Esophagus muscularis mucosa (tissue), 4 donors: Measurements from ENCODE around the gene NPAS3.

Source experiments
- CTCF ChIP-seq, 3 experiments: fragments of 200-600 bp in 2 of 3; fragments of 450-650 bp in 1 of 3; sonication (generic) in 2 of 3; IDR thresholded peaks; one replicate each; pipeline ENCODE4 v1.5.1; 2017 to 2019; ENCODE audit warnings: antibody characterized with exemption in 3 of 3, mild to moderate bottlenecking in 2 of 3, moderate library complexity in 1 of 3
- EP300 ChIP-seq: sonication (generic); formaldehyde crosslinking; IDR thresholded peaks from one replicate; pipeline ENCODE4 v1.6.1; 2017; ENCODE audit warnings: antibody characterized with exemption
- POLR2A ChIP-seq: fragments of 450-650 bp; IDR thresholded peaks from one replicate; pipeline ENCODE4 v1.6.1; 2017; ENCODE audit warnings: antibody characterized with exemption, moderate library complexity, mild to moderate bottlenecking, low read depth

GRCh38 chr14:33756833-33757232, 818.2 kb downstream of the NPAS3 start:
- TF ChIP-seq CTCF (IDR thresholded peaks at IDR 0.05): no peak
- TF ChIP-seq POLR2A: no peak
- no peak for TF ChIP-seq EP300
